WTC11 (cell line): ENCODE measurements around the gene CLPX. TPM values are rescaled to one million over a fixed set of nuclear protein-coding genes. Genes with fewer than 3 reads are reported as not detected.

Source experiments
- ATAC-seq: fragments of 200-7000 bp; cut with Tn5 transposase; 2 replicates; pipeline ENCODE4 v1.10.0; 2021; ENCODE audit warnings: mild to moderate bottlenecking, moderate library complexity
- CTCF ChIA-PET: fragments of 300-600 bp; sonication (Branson Sonifier 250); formaldehyde crosslinking; loops from one replicate; lab custom pipeline; 2021; ENCODE audit warnings: antibody characterized with exemption; lab: Charles Lee
- POLR2A ChIA-PET: fragments of 350-600 bp; sonication (Branson Sonifier 250); formaldehyde crosslinking; loops from one replicate; lab custom pipeline; 2021; ENCODE audit warnings: antibody characterized with exemption; lab: Charles Lee
- DNase-seq: peaks from one replicate; pipeline ENCODE4 v3.0.0; 2021; ENCODE audit warnings: low spot score
- H3K27ac Mint-ChIP-seq: 2 replicates; pipeline ENCODE4 v1.8.0; 2021; ENCODE audit warnings: mixed read lengths
- H3K27me3 Mint-ChIP-seq: 2 replicates; pipeline ENCODE4 v1.8.0; 2021; ENCODE audit warnings: low read depth, mild to moderate bottlenecking, moderate library complexity, mixed read lengths
- H3K36me3 Mint-ChIP-seq: 2 replicates; pipeline ENCODE4 v1.8.0; 2021; ENCODE audit warnings: mixed read lengths
- H3K4me1 Mint-ChIP-seq: 2 replicates; pipeline ENCODE4 v1.8.0; 2022; ENCODE audit warnings: mixed read lengths
- H3K4me3 Mint-ChIP-seq: 2 replicates; pipeline ENCODE4 v1.8.0; 2021; ENCODE audit warnings: mild to moderate bottlenecking, moderate library complexity, mixed read lengths
- H3K9me3 Mint-ChIP-seq: 2 replicates; pipeline ENCODE4 v1.8.0; 2021; ENCODE audit warnings: mixed read lengths
- ATF1 ChIP-seq: sonication (generic); formaldehyde crosslinking; IDR thresholded peaks from 2 replicates; pipeline ENCODE4 v1.8.1; 2023; ENCODE audit warnings: mild to moderate bottlenecking, moderate library complexity, missing genetic modification reagents
- CREB1 ChIP-seq: sonication (generic); formaldehyde crosslinking; IDR thresholded peaks from 2 replicates; pipeline ENCODE4 v1.8.0; 2023; ENCODE audit warnings: mild to moderate bottlenecking, missing genetic modification reagents
- ESRRA ChIP-seq: sonication (generic); formaldehyde crosslinking; IDR thresholded peaks from 2 replicates; pipeline ENCODE4 v1.8.1; 2022; ENCODE audit warnings: mild to moderate bottlenecking, missing genetic modification reagents, borderline replicate concordance
- ETV6 ChIP-seq: sonication (generic); formaldehyde crosslinking; IDR thresholded peaks from 2 replicates; pipeline ENCODE4 v1.8.1; 2022; ENCODE audit warnings: mild to moderate bottlenecking, missing genetic modification reagents
- GABPB1 ChIP-seq: sonication (generic); formaldehyde crosslinking; IDR thresholded peaks from 2 replicates; pipeline ENCODE4 v1.8.1; 2023; ENCODE audit warnings: mild to moderate bottlenecking, missing genetic modification reagents
- HMGA2 ChIP-seq: fragments of 250-450 bp; sonication (Bioruptor Pico); IDR thresholded peaks from 2 replicates; pipeline ENCODE4 v1.4.0; 2021; ENCODE audit warnings: mild to moderate bottlenecking, moderate library complexity
- IRF2 ChIP-seq: sonication (generic); formaldehyde crosslinking; IDR thresholded peaks from 2 replicates; pipeline ENCODE4 v1.8.0; 2022; ENCODE audit warnings: low read depth, missing genetic modification reagents, borderline replicate concordance
- JAZF1 ChIP-seq: fragments of 250-450 bp; sonication (Bioruptor Pico); IDR thresholded peaks from 2 replicates; pipeline ENCODE4 v1.9.0; 2021; ENCODE audit warnings: moderate library complexity, mild to moderate bottlenecking, inconsistent platforms
- OVOL2 ChIP-seq: fragments of 250-450 bp; sonication (Bioruptor Pico); IDR thresholded peaks from 2 replicates; pipeline ENCODE4 v1.9.0; 2021; ENCODE audit warnings: mild to moderate bottlenecking, borderline replicate concordance
- SMAD3 ChIP-seq: sonication (generic); formaldehyde crosslinking; IDR thresholded peaks from 2 replicates; pipeline ENCODE4 v1.8.0; 2022; ENCODE audit warnings: missing genetic modification reagents, mild to moderate bottlenecking, borderline replicate concordance
- TEAD1 ChIP-seq: sonication (generic); formaldehyde crosslinking; IDR thresholded peaks from 2 replicates; pipeline ENCODE4 v1.8.0; 2022; ENCODE audit warnings: mild to moderate bottlenecking, missing genetic modification reagents
- ZNF232 ChIP-seq: sonication (generic); formaldehyde crosslinking; IDR thresholded peaks from 2 replicates; pipeline ENCODE4 v1.8.0; 2022; ENCODE audit warnings: mild to moderate bottlenecking, missing genetic modification reagents
- ZNF396 ChIP-seq: fragments of 250-450 bp; sonication (Bioruptor Pico); IDR thresholded peaks from 2 replicates; pipeline ENCODE4 v1.8.0; 2021; ENCODE audit warnings: mild to moderate bottlenecking, moderate library complexity, borderline replicate concordance
- total RNA-seq: library from RNA; stranded (reverse); gene quantifications from 3 replicates; pipeline ENCODE4 v1.2.3, GENCODE V29; 2021
- TF ChIP-seq, protein P1 (sequence below): fragments of 250-450 bp; sonication (Bioruptor Pico); IDR thresholded peaks from 2 replicates; pipeline ENCODE4 v1.9.0; 2021; ENCODE audit warnings: mild to moderate bottlenecking
- TF ChIP-seq, protein P2 (sequence below): sonication (generic); formaldehyde crosslinking; IDR thresholded peaks from 2 replicates; pipeline ENCODE4 v1.8.0; 2022; ENCODE audit warnings: missing genetic modification reagents
- TF ChIP-seq, protein P3 (sequence below): sonication (generic); formaldehyde crosslinking; IDR thresholded peaks from 2 replicates; pipeline ENCODE4 v1.8.1; 2023; ENCODE audit warnings: mild to moderate bottlenecking, missing genetic modification reagents, moderate library complexity
- TF ChIP-seq, protein P4 (sequence below): fragments of 250-450 bp; sonication (Bioruptor Pico); IDR thresholded peaks from 2 replicates; pipeline ENCODE4 v1.8.0; 2021; ENCODE audit warnings: mild to moderate bottlenecking
- TF ChIP-seq, protein P5 (sequence below): sonication (generic); formaldehyde crosslinking; IDR thresholded peaks from 2 replicates; pipeline ENCODE4 v1.8.0; 2022; ENCODE audit warnings: mild to moderate bottlenecking, missing genetic modification reagents
- TF ChIP-seq, protein P6 (sequence below): sonication (generic); formaldehyde crosslinking; IDR thresholded peaks from 2 replicates; pipeline ENCODE4 v1.8.1; 2022; ENCODE audit warnings: low read depth, mild to moderate bottlenecking, moderate library complexity, missing genetic modification reagents, borderline replicate concordance

Gene CLPX
- total RNA-seq, 1 experiment from 2014 or later: 68.7 TPM

DNA sequence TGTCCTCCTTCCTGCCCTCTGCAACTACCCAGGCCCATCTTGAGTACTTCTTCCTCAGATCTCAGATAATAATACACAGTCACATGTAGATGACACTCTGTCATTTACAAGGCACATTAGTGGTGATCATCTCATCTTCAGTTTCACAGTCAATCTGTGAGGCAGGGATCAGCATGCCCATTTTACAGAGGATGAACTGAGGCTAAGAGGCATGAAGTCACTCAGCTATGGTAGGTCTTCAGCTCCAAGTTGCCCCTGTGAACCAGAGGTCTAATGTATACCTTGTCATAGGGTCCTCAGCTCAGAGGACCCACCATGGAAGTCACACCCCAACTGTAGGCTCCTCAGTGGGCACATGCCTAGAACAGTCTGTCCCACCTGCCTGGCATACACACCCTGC, 30.4 kb upstream of the CLPX start (continued):
- TF ChIP-seq SMAD3 (CRISPR knock-in tag) (no peak), JAZF1 (no peak)

DNA sequence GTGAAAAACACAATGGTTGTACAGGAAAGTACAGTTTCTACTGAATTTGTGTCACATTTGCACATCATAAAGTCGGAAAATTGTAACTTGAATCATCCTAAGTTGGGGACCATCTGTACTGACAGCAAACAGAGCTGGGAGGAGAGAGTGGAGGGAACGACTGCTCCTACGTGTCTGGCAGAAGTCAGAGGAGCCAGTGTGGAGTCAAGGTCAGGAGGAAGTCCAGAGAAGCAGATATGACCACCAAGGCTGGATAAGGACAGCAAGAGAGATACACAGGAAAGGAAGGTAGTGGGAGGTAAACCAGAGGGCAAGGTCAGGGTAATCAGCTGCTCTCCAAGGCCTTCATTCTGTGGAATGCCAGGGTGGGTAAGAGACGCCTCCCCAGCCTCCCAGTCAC, 28.9 kb upstream of the CLPX start:
- Mint-ChIP-seq H3K36me3 (no peaks in the 10 kb centered on the region), H3K27me3 (no peaks in the 10 kb centered on the region), H3K9me3 (no peaks in the 10 kb centered on the region), H3K4me1 (no peaks in the 10 kb centered on the region; the same call in 1 of the 2 replicates), H3K27ac (no peak overlapping the region), H3K4me3 (no peak overlapping the region)
- DNase-seq (no peak), ATAC-seq (no peak)
- ChIA-PET POLR2A (no interaction called here), CTCF (interaction anchor here (1.3 kb wide), 1 partner anchor 72 kb away, joined by 3 read pairs; the partner anchor contains the start of gene PARP16)
- TF ChIP-seq, protein P1, sequence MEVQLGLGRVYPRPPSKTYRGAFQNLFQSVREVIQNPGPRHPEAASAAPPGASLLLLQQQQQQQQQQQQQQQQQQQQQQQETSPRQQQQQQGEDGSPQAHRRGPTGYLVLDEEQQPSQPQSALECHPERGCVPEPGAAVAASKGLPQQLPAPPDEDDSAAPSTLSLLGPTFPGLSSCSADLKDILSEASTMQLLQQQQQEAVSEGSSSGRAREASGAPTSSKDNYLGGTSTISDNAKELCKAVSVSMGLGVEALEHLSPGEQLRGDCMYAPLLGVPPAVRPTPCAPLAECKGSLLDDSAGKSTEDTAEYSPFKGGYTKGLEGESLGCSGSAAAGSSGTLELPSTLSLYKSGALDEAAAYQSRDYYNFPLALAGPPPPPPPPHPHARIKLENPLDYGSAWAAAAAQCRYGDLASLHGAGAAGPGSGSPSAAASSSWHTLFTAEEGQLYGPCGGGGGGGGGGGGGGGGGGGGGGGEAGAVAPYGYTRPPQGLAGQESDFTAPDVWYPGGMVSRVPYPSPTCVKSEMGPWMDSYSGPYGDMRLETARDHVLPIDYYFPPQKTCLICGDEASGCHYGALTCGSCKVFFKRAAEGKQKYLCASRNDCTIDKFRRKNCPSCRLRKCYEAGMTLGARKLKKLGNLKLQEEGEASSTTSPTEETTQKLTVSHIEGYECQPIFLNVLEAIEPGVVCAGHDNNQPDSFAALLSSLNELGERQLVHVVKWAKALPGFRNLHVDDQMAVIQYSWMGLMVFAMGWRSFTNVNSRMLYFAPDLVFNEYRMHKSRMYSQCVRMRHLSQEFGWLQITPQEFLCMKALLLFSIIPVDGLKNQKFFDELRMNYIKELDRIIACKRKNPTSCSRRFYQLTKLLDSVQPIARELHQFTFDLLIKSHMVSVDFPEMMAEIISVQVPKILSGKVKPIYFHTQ: no peak
- TF ChIP-seq CREB1 (CRISPR knock-in tag): no peak
- TF ChIP-seq, protein P2, sequence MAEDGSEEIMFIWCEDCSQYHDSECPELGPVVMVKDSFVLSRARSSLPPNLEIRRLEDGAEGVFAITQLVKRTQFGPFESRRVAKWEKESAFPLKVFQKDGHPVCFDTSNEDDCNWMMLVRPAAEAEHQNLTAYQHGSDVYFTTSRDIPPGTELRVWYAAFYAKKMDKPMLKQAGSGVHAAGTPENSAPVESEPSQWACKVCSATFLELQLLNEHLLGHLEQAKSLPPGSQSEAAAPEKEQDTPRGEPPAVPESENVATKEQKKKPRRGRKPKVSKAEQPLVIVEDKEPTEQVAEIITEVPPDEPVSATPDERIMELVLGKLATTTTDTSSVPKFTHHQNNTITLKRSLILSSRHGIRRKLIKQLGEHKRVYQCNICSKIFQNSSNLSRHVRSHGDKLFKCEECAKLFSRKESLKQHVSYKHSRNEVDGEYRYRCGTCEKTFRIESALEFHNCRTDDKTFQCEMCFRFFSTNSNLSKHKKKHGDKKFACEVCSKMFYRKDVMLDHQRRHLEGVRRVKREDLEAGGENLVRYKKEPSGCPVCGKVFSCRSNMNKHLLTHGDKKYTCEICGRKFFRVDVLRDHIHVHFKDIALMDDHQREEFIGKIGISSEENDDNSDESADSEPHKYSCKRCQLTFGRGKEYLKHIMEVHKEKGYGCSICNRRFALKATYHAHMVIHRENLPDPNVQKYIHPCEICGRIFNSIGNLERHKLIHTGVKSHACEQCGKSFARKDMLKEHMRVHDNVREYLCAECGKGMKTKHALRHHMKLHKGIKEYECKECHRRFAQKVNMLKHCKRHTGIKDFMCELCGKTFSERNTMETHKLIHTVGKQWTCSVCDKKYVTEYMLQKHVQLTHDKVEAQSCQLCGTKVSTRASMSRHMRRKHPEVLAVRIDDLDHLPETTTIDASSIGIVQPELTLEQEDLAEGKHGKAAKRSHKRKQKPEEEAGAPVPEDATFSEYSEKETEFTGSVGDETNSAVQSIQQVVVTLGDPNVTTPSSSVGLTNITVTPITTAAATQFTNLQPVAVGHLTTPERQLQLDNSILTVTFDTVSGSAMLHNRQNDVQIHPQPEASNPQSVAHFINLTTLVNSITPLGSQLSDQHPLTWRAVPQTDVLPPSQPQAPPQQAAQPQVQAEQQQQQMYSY: no peak
- TF ChIP-seq HMGA2 (CRISPR knock-in tag): no peak
- TF ChIP-seq, protein P3, sequence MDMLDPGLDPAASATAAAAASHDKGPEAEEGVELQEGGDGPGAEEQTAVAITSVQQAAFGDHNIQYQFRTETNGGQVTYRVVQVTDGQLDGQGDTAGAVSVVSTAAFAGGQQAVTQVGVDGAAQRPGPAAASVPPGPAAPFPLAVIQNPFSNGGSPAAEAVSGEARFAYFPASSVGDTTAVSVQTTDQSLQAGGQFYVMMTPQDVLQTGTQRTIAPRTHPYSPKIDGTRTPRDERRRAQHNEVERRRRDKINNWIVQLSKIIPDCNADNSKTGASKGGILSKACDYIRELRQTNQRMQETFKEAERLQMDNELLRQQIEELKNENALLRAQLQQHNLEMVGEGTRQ: no peak
- no peak for TF ChIP-seq ATF1 (CRISPR knock-in tag)
- no peak for TF ChIP-seq ESRRA (CRISPR knock-in tag)
- no peak for TF ChIP-seq ETV6 (CRISPR knock-in tag)
- TF ChIP-seq, protein P4, sequence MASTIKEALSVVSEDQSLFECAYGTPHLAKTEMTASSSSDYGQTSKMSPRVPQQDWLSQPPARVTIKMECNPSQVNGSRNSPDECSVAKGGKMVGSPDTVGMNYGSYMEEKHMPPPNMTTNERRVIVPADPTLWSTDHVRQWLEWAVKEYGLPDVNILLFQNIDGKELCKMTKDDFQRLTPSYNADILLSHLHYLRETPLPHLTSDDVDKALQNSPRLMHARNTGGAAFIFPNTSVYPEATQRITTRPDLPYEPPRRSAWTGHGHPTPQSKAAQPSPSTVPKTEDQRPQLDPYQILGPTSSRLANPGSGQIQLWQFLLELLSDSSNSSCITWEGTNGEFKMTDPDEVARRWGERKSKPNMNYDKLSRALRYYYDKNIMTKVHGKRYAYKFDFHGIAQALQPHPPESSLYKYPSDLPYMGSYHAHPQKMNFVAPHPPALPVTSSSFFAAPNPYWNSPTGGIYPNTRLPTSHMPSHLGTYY: no peak
- TF ChIP-seq OVOL2 (CRISPR knock-in tag): no peak

DNA sequence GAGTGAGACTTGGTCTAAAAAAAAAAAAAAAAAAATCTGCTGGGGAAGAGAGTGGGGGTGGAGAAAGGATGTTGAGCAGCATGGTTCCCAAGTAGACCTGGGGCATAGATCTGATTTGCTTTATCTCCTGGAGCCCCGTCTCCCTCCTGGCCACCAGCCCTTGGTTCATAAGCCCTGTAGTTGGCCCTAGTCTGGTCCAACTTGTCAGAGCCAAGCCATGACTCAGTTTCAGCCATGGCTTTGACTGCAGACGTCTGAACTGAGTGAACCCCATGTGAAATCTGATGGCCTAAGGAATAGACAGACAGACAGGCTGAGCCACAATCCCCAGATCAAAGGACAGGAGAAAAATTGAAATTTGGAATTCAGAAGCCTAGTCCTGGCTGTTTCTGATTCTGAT, 28.1 kb upstream of the CLPX start:
- TF ChIP-seq IRF2 (CRISPR knock-in tag) (no peak), GABPB1 (CRISPR knock-in tag) (no peak), ZNF396 (CRISPR knock-in tag) (no peak), ZNF232 (CRISPR knock-in tag) (no peak), TEAD1 (CRISPR knock-in tag) (no peak)
- TF ChIP-seq, protein P5, sequence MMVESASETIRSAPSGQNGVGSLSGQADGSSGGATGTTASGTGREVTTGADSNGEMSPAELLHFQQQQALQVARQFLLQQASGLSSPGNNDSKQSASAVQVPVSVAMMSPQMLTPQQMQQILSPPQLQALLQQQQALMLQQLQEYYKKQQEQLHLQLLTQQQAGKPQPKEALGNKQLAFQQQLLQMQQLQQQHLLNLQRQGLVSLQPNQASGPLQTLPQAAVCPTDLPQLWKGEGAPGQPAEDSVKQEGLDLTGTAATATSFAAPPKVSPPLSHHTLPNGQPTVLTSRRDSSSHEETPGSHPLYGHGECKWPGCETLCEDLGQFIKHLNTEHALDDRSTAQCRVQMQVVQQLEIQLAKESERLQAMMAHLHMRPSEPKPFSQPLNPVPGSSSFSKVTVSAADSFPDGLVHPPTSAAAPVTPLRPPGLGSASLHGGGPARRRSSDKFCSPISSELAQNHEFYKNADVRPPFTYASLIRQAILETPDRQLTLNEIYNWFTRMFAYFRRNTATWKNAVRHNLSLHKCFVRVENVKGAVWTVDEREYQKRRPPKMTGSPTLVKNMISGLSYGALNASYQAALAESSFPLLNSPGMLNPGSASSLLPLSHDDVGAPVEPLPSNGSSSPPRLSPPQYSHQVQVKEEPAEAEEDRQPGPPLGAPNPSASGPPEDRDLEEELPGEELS (CRISPR knock-in tag): no peak
- TF ChIP-seq, protein P6, sequence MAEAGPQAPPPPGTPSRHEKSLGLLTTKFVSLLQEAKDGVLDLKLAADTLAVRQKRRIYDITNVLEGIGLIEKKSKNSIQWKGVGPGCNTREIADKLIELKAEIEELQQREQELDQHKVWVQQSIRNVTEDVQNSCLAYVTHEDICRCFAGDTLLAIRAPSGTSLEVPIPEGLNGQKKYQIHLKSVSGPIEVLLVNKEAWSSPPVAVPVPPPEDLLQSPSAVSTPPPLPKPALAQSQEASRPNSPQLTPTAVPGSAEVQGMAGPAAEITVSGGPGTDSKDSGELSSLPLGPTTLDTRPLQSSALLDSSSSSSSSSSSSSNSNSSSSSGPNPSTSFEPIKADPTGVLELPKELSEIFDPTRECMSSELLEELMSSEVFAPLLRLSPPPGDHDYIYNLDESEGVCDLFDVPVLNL (CRISPR knock-in tag): no peak
- no peak for DNase-seq
- Mint-ChIP-seq H3K36me3 (no peaks in the 10 kb centered on the region), H3K4me3 (no peak overlapping the region), H3K9me3 (no peaks in the 10 kb centered on the region), H3K27ac (no peak overlapping the region), H3K4me1 (no peaks in the 10 kb centered on the region; the same call in 1 of the 2 replicates), H3K27me3 (no peaks in the 10 kb centered on the region)
- ATAC-seq: no peak
- POLR2A ChIA-PET: no interaction called here
- CTCF ChIA-PET: interaction anchor here (1.3 to 2.1 kb wide), 2 partner anchors 58 to 73 kb away, joined by 3 to 20 read pairs; partner anchors contain the start of gene PARP16
